TTC549 (cell line): ENCODE measurements around the gene COX7A2L.
A peak's percentile ranks its signal among the peaks of the same experiment; 100 is the strongest.
"Not testable (repeated sequence)": the region's sequence is repeated elsewhere in the genome, so short reads cannot be mapped to it uniquely, and the experiment has no call there.

Experiments used
- FAIRE-seq: peaks from 2 replicates; lab custom pipeline; 2012; peaks lifted over from hg19 to GRCh38; lab: Jason Lieb, UNC

Gene COX7A2L, protein sequence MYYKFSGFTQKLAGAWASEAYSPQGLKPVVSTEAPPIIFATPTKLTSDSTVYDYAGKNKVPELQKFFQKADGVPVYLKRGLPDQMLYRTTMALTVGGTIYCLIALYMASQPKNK

DNA sequence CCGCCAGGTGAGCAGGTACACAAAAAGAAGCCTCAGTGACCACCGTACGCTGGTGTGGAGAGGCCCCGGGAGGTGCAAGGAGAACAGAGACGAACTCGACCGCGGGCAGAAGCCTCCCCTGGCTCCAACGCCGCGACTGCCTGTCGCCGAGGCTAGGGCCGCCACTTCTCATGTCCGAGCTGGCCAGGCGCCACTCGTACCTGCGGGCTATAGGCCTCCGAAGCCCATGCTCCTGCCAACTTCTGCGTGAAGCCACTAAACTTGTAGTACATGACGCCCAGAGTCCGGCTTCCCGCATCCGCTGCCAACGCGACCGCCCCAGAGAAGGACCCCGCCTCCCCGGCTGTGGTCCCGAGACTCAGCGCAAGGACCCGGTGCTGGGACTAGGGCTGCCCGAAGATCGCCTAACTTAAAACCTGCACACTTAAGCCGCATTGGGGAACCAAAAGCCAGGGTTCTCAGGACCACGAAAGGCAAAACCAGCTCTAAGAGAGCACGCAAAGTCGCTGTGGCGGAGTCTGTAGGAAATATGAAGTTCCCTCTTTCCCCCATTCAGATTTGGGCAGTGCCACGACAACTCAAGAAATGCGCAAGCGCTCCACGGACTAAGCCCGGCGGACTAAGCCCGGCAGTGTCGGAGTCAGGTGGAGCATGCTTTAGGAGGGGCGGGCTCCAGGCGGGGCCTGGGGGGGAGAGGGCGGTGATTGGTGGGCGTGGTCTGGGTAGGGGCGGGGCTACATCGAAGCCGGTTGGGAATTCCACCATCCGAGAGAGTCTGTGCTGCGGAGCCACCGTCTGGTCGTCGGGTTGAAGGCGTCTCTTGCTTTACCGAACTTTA lies at the start of gene COX7A2L:
COX7A2L (minus strand) TSS at position 328 of the 838 bp plus-strand sequence; CDS start at position 272, 56 bp downstream.
- peak; percentile 93 for FAIRE-seq

DNA sequence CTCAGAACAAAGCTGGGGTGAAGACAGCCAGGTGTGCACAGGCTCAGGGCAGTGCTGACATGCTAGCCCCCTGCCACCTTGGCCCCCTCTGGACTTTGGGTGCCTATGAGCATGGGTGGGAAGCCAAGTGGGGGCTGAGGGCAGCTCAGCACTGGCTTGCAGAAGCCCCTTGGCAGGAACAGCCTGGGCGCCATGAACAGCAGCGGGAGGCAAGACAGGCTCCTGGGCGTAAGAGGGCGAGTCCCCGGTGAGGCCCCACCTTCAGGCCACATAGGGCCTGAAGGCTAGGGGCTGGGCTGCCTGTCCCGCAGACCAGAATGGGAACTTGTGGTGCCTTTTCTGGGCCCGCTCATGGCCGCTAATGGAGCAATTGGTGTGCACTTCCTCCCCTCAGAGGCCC lies 47.0 kb upstream of the COX7A2L start:
- no peak for FAIRE-seq

DNA sequence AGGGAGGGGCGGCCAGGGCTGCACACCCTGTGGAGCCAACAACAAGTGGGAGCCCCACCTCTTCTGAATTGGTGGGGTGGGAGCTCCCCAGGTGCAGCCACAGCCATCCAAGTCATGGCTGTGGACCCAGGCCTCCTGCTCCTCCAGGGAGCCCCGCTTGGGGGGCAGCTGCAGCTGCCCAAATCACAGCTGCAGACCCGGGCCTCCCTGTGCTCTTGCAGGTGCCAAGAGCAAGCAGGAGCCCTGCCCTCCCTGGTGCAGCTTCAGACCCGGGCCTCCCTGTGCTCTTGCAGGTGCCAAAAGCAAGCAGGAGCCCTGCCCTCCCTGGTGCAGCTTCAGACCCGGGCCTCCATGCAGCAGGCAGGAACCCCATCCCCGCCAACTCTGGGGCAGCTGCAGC lies 46.5 kb upstream of the COX7A2L start:
- FAIRE-seq = no peak

DNA sequence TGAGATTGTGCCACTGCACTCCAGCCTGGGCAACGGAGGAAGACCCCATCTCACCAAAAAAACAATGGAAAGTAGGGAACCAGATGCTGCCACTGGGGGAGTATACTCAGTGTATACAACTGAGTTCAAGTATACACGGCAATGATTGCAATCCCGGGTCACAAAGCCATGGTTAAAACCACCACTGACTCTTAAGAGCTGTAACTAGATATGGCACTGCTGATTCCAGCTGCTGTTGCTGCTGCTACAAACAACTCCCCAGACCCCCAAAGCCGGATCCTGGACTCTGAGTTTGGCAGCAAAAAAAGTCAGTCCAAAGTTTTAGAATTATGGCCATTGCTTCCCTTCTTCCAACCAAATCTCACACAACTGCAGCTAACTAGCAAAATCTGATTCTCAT lies 43.7 kb upstream of the COX7A2L start:
- no peak for FAIRE-seq

DNA sequence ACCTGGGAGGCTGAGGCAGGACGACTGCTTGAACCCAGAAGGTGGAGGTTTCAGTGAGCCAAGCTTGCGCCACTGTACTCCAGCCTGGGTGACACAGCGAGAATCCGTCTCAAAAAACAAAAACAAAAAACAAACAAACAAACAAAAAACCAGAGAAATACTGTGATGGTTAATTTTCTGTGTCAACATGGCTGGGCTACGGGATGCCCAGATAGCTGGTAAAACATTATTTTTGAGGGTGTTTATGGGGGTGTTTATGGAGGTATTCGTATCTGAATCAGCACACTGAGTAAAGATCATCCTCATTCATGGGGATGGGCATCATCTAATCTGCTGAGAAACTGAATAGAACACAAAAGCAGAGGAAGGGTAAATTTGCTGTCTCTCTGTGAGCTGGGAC lies 40.8 kb upstream of the COX7A2L start:
- FAIRE-seq = no peak

DNA sequence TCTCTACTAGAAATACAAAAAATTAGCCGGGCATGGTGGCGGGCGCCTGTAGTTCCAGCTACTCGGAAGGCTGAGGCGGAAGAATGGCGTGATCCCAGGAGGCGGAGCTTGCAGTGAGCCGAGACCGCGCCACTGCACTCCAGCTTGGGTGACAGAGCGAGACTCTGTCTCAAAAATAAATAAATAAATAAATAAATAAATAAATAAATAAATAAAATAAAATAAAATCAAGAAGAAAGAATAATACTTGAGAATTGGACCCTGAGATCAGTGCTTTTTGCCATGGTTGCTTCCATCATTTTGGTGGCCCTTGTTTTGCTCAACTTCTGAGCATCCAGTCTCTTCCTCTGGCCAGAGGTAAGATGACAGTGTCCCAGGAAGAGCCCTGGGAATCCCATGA lies 37.0 kb upstream of the COX7A2L start:
- FAIRE-seq = not testable (repeated sequence)

DNA sequence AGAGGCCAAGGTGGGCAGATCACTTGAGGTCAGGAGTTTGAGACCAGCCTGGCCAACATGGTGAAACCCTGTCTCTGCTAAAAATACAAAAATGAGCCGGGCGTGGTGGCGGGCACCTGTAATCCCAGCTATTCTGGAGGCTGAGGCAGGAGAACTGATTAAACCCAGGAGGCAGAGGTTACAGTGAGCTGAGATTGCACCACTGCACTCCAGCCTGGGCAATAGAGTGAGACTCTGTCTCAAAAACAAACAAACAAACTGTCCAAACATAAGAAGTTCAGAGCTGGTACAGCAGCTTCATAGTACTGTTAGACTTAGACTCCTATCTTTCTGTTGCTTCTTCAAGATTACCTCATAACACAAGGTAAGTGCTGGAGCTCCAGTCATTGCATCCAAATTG lies 32.3 kb upstream of the COX7A2L start:
- FAIRE-seq = not testable (repeated sequence)

DNA sequence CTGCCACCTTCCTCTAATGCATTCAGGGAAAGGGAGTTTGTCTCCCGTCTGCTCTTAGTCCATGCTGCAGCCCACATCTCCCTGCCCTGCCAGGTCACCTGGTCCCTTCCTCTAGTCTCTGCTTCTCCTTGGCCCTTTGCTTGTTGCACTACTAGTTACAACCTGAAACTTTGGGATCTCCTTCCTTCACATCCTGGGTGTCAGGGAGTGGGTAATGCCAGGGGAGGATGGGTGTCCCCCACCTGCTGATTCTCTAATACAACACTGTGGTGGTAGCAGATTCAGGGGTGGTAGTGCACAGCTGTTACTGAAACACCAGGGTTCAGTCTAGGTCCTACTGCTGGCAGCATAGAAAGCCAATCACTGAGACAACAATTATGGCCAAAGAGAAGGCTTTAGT lies 31.2 kb upstream of the COX7A2L start:
- no peak for FAIRE-seq

DNA sequence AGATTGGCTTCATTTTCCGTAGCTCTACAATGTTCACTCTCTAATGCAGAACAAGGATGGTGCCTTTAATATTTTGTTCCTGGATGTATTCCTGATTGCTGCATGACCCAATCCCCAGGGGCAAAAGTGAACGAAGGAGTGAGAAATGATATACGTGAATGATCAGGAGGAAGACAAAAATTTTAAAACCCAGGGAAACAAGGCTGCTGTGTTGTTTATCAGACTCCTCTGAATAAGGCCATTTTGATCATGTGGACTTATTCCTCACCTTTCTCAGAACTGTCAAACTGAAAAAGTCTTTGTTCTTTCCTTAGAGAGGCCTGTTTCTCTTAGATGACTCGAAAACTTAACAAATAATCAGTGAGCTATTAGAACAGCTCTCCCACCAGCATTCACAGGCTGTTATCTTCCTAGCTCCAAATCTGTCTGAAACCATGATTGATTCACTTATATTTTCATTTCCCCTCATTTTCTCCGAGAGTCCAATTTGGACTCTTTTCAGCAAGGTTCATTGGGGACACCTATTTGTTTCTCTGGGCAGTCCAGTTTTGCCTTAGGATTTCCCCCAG lies 29.5 kb upstream of the COX7A2L start:
- FAIRE-seq = no peak

DNA sequence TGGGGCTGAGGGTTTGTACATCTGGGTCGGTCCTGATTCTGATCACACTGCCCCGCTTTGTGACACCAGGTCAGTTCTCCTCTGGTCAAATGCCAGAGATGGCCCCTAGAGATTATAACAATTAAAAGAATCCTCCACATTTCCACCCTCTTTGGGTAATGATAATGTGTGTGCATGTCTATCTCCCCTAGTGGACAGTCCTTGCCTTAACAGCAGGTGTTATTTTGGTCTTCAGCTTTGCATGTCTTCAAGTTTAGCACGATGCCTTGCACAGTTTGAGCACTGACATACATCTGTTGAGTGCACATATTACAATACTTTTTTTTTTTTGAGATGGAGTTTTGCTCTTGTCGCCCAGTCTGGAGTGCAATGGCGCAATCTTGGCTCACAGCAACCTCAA lies 25.7 kb upstream of the COX7A2L start:
- peak; percentile 67 for FAIRE-seq

DNA sequence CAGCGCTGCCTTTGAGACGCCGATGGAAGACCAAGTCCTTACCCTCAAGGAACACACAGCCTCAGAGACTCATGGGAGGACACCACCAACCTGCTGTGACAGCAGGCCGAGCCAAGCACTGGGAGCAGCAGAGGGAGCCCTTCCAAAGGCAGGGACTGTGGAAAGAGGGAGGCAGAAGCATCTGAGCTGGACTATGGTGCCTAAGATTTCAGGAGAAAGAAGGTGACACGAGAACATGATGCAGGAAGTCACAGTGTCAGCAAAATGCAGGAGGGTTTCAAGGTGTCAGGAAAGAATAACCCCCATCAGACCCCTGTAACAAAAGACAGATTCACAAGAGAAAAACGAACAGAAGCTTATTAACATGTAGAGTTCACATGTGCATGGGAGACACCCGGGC lies 24.2 kb upstream of the COX7A2L start:
- FAIRE-seq = no peak

DNA sequence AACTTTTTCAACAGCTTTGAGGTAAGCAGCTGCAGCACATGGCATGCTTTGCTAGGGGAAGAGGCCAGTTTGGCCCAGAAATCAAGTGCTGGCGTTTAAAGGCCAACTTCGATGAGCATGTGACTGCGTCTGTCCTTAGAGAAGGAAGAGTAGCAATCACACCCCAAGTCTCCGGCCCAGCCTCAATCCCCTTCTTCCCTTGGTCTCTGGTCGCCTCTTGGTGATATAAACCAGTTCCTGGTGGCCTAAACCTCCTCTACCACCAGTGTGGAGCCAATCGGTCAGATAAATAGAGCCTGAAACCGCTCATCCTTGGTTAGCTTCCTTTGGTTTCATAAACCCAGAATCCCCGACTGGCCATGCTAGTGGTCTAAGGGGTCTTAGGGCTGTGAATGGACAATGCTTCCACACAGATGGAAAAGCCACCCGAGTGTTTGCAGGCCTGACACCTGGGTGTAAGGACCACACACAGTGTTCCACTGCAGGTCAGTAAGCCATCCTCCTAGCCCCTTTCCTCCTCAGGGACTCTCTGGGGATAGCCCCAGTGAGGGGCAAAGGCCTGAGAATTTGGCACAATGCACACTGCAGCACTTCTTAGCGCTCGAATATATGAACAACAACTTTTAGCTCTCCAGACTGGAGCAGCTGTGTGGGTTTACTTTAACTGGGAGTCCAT lies 23.0 kb upstream of the COX7A2L start:
- FAIRE-seq = no peak

DNA sequence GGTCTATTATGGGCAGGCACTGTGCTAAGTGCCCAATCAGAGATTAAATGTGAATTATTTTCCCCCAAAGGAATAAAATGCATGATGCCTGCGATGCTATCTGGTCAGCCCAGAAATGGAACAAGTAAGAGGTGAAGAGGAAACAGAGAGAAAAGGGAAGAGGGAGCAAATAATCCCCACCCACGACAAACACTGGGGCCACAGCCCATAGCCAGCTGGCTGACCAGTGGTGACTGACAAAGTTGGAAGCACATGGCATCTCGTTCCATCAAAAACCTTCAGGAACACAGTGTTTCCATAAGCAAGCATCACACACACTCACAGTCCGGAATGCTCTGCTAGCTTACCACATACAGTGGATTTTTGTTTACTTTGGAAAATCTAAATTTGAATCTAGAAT lies 21.1 kb upstream of the COX7A2L start:
- FAIRE-seq = no peak

DNA sequence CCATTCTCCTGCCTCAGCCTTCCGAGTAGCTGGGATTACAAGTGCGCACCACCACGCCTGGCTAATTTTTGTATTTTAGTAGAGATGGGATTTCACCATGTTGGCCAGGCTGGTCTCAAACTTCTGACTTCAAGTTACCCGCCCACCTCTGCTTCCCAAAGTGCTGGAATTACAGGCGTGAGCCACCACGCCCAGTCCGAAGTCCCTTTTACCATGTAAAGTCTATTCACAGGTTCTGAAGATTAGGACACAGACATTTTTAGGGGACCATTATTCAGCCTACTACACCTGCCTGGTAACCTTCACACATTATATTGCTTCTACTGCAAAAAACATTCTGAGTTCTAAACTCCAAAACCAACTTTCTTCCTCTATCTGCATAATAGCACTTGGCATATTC lies 19.0 kb upstream of the COX7A2L start:
- not testable (repeated sequence) for FAIRE-seq

DNA sequence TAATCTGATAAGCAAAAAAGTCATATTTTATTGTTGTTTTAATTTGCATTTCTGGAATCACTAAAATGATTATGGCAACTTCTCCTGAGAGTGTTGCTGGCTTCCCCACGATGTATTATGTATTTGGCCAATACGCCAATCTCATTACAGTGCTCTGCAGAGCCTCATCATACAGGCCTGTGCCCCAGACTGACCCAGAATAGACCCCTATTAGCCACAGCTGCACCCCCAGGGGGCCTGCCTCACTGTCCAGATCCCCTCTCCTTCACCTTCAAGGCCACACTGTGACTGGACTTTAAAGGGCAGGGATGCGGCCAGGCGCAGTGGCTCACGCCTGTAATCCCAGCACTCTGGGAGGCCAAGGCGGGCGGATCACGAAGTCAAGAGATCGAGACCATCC lies 17.4 kb upstream of the COX7A2L start:
- FAIRE-seq = no peak

DNA sequence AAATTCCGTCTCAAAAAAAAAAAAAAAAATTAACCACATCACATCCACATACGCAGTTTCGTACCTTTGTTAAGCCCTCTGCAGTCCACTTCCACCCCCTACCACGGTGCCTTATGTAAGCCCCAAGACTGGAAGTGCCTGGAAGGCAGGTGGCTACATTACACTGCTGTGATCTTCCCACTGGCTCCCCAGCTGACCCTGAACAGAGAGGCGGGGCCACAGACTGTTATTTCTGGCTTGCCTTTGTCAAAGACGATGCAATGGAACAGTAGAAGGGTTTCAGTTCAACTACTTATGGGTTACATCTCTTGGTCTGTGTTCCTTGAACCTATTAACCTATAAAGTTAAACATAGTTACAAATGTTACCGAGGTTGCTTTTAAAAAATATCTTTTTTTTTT lies 15.7 kb upstream of the COX7A2L start:
- no peak for FAIRE-seq

DNA sequence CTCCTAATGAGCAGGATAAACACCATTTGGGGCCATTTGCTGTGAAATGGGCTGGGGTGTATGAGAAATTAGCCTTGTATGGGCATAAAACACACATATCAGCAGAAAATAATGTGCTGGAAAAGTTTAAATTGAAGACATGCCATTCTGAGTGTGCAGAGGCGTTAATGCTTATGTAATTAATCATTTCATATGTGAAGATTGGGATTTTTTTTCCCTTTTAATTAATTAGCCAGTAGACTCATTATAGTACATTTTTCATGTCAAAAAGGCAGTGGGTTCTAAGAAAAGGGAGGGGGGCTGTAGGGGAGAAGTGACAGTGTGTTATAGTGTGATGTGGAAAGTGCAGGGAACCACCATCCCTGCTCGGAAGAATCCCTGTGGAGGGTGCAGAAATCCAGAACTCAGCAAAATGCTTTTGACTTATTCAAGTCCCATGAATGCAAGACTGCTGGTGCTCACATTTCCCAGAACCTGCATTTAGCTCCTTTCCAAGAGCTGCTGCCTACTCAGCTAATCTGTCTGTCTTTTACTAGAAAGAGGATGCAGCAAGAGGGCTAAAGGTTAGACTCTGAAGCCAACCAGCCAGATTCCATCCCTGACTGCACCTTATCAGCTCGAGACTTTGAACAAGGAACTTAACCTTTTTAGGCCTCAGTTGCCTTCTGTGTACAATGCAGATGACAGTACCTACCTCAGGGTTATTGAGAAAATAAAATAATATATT lies 11.6 kb upstream of the COX7A2L start:
- FAIRE-seq = no peak

DNA sequence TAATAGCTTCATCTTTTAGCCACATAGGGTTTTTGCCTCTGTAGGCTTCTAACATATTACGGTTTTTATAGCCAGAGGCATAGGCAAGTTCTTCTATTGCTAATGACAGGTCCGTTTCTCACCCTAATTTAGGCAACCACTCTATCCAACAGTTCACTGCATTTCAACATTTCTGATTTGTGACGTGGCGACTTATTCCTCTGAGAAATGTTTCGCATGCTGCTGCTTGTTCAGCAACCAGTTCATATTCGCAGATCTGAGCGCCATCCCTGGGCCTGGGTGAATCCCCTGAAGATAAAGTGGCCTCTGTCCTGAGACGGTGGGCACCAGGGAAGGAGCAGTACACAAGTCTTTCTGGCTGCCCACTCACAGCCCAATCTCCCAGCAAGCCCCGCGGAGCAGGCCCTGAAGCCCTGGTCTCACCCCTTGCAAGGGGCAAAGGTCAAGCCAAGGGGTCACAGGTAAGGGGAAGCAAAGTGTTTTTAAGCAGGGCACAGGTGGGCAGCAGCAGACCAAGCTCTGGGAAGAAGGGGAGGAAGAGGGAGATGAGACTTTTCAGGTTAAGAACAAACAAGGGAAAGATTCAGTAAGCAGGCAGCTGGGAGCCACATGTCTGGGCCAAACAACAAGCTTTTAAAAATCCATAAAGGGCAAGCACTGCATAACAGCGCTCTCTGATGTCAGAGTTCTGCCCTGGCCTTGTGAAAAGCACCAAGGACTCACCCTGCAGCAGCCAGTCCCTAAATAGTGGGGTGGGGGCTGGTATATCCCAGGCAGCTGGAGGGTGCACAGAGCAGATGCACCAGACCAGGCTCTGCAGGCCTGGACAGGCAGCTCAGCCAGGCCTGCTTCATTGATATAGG lies 10.8 kb upstream of the COX7A2L start:
- no peak for FAIRE-seq

DNA sequence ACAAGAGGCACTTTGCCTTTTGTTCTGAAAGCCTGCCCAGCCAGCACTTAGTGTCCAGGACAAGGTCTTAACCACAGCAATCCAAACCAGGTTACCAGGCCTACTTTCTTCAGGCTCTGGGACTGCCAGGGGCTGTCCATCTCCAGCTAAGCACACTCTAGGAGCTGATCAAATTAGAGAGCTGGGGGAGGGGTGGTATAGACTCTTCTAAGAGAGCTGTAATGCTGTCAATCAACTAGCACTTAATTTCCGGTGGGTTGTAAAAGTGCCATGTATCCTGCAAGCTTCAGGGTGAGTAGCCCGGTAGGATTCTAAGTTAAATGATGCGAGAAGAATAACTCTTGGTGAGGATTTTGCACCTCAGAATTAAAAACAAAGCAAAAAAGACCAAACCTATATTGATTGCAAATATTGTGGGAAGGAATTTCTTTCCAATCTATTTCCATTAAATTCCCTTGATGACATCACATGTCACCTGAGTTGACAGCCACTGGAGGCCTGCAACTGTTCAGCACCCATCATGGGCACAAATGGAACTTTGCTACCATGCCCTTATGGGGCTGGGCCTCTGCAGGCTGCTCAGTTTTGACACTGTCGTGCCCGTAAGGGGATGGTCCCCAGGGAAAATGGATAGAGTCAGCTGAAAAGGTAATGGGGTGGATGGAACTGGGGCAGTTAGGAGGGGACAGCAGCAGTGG lies 8.7 kb upstream of the COX7A2L start:
- no peak for FAIRE-seq

DNA sequence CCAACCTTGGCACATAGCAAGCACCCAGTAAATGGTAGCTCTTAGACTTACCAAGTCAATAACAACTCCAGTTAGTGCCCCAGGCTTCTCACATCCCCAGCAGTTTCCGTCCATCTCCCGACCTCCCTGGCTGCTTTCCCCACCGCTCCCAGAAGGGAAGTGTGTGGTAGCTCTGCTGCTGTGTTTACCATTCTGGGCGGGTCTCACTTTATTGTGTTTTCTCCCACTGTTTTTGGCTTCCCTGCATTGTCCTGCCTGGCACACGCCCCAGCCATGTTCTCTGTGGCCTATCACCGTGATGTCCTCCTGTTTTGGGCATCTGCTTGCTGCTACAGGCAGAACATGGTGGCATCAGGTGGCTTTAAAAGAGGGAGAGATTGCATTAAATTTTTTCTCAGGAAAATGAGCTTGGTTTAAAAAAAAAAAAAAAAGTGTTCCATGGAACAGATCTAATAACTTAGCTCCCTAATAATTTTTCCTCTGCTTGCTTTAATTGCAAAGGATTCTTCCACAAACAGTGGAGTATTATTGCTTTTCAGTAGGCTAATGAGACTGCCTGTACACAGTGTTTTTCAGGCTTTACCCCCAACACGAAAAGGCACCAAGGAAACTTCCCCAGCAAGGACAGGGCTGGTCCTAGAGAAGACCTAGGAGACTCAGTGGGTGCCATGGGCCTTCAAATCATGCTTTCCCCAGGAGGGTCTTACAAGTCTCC lies 8.0 kb upstream of the COX7A2L start:
- no peak for FAIRE-seq
